Muscle layer of colon (tissue), 2 donors: ENCODE data around the gene GREB1L.

Experiments used
- H3K27ac ChIP-seq: one replicate; pipeline ENCODE4 v1.7.0; 2013; ENCODE audit warnings: low read depth, mild to moderate bottlenecking, low read length, moderate library complexity
- H3K27me3 ChIP-seq, 2 donors: one replicate each; pipeline ENCODE4 v1.7.0; 2013; ENCODE audit warnings: low read length in 2 of 2, mild to moderate bottlenecking in 2 of 2; ENCODE audit not compliant: insufficient read depth in 2 of 2, control insufficient read depth in 1 of 2
- H3K36me3 ChIP-seq: one replicate; pipeline ENCODE4 v1.7.0; 2013; ENCODE audit warnings: mild to moderate bottlenecking, low read length; ENCODE audit not compliant: insufficient read depth
- H3K4me1 ChIP-seq: one replicate; pipeline ENCODE4 v1.7.0; 2013; ENCODE audit warnings: mild to moderate bottlenecking, low read length; ENCODE audit not compliant: insufficient read depth
- H3K4me3 ChIP-seq, 2 donors: one replicate each; pipeline ENCODE4 v1.7.0; 2013; ENCODE audit warnings: low read length in 2 of 2, low read depth in 1 of 2, mild to moderate bottlenecking in 1 of 2, moderate library complexity in 1 of 2
- H3K9ac ChIP-seq: one replicate; pipeline ENCODE4 v1.7.0; 2013; ENCODE audit warnings: low read length
- H3K9me3 ChIP-seq: one replicate; pipeline ENCODE4 v1.7.0; 2013; ENCODE audit warnings: mild to moderate bottlenecking, low read length
- donor health status: abdominal sarcoma.
- donor health status: Adenocarcinoma of cecum.

The GREB1L gene

DNA sequence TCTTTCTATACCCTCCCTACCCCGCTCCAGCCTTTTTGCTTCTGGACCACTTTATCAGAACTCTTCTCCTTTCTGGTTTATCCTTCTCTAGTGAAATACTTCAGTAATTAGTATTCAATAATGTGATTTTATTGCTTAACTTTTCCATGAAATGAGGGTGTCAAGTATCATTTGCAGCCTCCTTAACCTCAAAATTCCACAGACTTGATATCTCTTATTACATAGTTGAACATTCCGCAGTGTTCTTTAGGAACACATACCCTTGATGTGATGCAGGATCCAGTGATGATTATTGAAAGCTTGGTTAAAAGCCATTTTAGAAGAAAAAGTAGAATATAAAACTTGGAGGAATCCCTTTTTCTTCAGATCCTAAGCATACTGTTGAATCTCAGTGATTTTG is 94.8 kb downstream of the GREB1L start:
- Histone ChIP-seq H3K4me1 (no peaks in the 10 kb centered on the region), H3K36me3 (no peaks in the 10 kb centered on the region), H3K9me3 (no peaks in the 10 kb centered on the region), H3K27me3 (no peaks in the 10 kb centered on the region), H3K9ac (no peak overlapping the region), H3K27ac (no peak overlapping the region), H3K4me3 (no peak overlapping the region)

- H3K36me3 ChIP-seq, result no peaks in the 10 kb centered on the region
- no peaks in the 10 kb centered on the region for H3K9me3 ChIP-seq
- no peak overlapping the region for H3K27ac ChIP-seq
- no peaks in the 10 kb centered on the region for H3K4me1 ChIP-seq
- H3K9ac ChIP-seq, result no peak overlapping the region
- H3K27me3 ChIP-seq, result no peaks in the 10 kb centered on the region
- no peak overlapping the region for H3K4me3 ChIP-seq
Measured at GRCh38 chr18:21341141-21341540, 99.1 kb downstream of the GREB1L start.

GRCh38 chr18:21342372-21342771 is 100.3 kb downstream of the GREB1L start:
- no peaks in the 10 kb centered on the region for H3K27me3 ChIP-seq
- no peaks in the 10 kb centered on the region for H3K9me3 ChIP-seq
- H3K36me3 ChIP-seq, result no peaks in the 10 kb centered on the region
- no peak overlapping the region for H3K9ac ChIP-seq
- no peak overlapping the region for H3K4me3 ChIP-seq
- no peak overlapping the region for H3K27ac ChIP-seq
- no peaks in the 10 kb centered on the region for H3K4me1 ChIP-seq

DNA sequence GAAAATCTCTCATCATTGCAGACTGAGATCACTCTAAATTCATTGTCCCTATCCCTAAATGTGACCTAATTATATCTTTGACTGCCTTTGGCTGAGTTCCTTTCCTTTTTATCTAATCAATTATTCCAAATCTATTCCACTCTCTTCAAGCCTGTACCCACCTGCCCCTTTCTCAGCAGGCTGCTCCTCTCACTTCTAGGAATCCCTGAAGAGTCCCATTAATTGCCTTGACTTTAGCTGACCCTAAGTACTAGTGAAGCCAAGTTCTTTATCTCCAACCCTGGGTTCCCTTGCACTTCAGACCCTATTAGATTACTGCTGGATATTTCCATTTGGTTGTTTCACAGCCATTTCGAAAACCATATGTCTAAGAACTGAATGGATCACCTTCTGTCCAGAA is 102.8 kb downstream of the GREB1L start:
- H3K9me3 ChIP-seq, result no peaks in the 10 kb centered on the region
- no peak overlapping the region for H3K4me3 ChIP-seq
- no peak overlapping the region for H3K9ac ChIP-seq
- no peaks in the 10 kb centered on the region for H3K27me3 ChIP-seq
- no peaks in the 10 kb centered on the region for H3K4me1 ChIP-seq
- H3K27ac ChIP-seq, result no peak overlapping the region
- no peaks in the 10 kb centered on the region for H3K36me3 ChIP-seq

DNA sequence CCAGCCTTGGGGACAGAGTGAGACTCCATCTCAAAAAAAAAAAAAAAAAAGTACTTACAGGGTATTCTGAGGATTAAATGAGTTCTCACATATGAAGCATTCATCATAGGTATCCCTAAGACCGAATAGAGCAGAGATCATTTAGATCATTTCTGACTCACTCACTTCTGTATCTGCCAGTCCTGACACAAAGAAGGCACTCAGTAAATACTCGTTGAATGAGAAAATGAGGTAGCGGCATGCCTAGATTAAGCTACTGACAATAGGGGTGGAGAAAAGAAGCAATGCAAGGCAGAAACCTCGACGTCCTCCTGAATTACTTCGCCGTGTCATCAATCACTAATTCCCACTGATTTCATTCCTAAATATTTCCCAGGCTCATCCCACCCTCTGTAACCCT is 103.8 kb downstream of the GREB1L start:
- Histone ChIP-seq H3K27me3 (no peaks in the 10 kb centered on the region), H3K4me3 (no peak overlapping the region), H3K9me3 (no peaks in the 10 kb centered on the region), H3K27ac (no peak overlapping the region), H3K36me3 (no peaks in the 10 kb centered on the region), H3K4me1 (no peaks in the 10 kb centered on the region), H3K9ac (no peak overlapping the region)

DNA sequence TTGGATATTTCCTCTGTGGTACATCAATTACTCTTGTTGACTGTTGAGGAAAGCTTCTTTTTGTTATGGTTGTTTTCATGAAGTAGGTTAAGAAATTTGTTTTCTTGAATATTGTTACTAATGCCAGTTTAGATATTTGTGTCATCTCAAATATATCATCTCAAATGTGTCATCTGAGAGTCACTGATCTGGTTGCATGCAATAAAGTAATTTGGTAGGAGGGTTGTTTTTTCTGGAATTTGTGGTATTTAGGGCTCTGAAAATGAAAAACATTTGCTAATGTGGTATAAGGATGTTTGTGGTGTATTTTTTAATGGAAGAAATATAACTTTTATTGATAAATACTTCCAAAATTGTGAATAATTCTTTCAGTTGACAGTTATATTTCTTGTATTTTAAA is 117.7 kb downstream of the GREB1L start:
- H3K4me3 ChIP-seq, result no peak overlapping the region
- no peaks in the 10 kb centered on the region for H3K9me3 ChIP-seq
- H3K27ac ChIP-seq, result no peak overlapping the region
- no peaks in the 10 kb centered on the region for H3K27me3 ChIP-seq
- H3K9ac ChIP-seq, result no peak overlapping the region
- no peaks in the 10 kb centered on the region for H3K36me3 ChIP-seq
- H3K4me1 ChIP-seq, result no peaks in the 10 kb centered on the region

- Histone ChIP-seq H3K9ac (no peak overlapping the region), H3K4me3 (no peak overlapping the region), H3K27me3 (no peaks in the 10 kb centered on the region), H3K27ac (no peak overlapping the region), H3K36me3 (no peaks in the 10 kb centered on the region), H3K4me1 (no peaks in the 10 kb centered on the region), H3K9me3 (no peaks in the 10 kb centered on the region)
Measured at GRCh38 chr18:21361307-21361880, 119.4 kb downstream of the GREB1L start.

DNA sequence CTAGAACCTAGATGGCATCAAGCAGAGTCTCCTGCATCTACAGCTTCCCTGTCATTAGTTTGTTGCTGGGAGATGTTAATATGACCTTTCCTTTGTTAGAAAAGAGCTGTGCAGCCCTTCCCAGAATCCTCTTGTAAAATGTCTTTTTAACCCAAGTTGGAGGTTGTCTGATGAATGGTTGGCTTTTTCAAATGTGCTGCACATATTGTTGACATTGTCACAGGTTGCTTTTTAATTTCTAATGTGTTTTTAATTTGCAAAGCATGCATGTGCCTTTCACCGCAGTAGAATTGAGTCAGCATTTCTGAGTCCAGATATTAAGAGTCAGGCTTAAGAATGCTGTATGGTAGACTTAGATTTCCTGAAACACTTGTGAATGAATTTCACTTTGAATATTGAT is 120.8 kb downstream of the GREB1L start:
- H3K27ac ChIP-seq, result no peak overlapping the region
- H3K4me1 ChIP-seq, result no peaks in the 10 kb centered on the region
- no peaks in the 10 kb centered on the region for H3K36me3 ChIP-seq
- H3K9me3 ChIP-seq, result no peaks in the 10 kb centered on the region
- H3K27me3 ChIP-seq, result no peaks in the 10 kb centered on the region
- no peak overlapping the region for H3K9ac ChIP-seq
- no peak overlapping the region for H3K4me3 ChIP-seq

- no peaks in the 10 kb centered on the region for H3K36me3 ChIP-seq
- no peaks in the 10 kb centered on the region for H3K27me3 ChIP-seq
- H3K9ac ChIP-seq, result no peak overlapping the region
- H3K4me3 ChIP-seq, result no peak overlapping the region
- no peak overlapping the region for H3K27ac ChIP-seq
- H3K9me3 ChIP-seq, result no peaks in the 10 kb centered on the region
- no peaks in the 10 kb centered on the region for H3K4me1 ChIP-seq
Measured at GRCh38 chr18:21363348-21363747, 121.3 kb downstream of the GREB1L start.

DNA sequence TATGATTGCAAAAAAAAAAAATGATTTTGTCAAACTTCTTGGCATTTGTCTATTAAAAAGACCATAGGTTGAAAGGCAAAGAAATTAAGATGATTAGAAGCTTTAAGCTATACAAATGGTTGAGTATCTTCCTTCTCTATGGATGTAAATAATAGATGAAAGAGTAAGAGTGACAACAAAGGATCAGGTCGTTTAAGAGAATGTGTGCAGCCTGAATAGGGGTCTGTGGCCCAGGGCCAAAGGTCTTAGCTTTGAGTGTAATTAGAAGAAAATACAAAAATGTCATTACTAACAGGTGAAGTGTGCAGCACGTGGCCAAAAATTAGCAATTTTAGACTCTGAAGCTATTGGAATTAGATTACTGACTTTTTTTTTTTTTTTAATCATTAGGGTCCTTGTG is 122.4 kb downstream of the GREB1L start:
- H3K9ac ChIP-seq, result no peak overlapping the region
- no peaks in the 10 kb centered on the region for H3K4me1 ChIP-seq
- no peaks in the 10 kb centered on the region for H3K27me3 ChIP-seq
- no peaks in the 10 kb centered on the region for H3K9me3 ChIP-seq
- no peak overlapping the region for H3K4me3 ChIP-seq
- no peaks in the 10 kb centered on the region for H3K36me3 ChIP-seq
- H3K27ac ChIP-seq, result no peak overlapping the region

DNA sequence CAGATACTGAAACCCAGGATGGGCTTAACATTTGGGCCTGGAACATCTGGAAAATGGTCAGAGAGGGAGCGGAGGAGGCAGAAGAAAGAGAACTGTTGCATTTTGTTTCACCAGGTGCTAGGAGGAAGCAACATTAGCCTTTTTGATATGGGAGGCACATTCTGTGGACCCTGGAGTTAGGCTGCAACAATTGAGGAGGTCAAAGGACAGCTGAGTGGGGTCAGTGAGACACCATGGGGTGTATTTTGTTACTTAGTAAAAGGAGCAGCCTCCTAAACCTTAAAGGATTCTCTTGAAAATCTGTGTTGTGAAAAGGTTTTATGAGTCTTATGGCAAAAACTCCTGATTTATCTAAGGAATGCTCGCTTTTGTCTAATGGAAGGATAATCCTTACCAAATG is 124.9 kb downstream of the GREB1L start:
- Histone ChIP-seq H3K36me3 (no peaks in the 10 kb centered on the region), H3K9me3 (no peaks in the 10 kb centered on the region), H3K27me3 (no peaks in the 10 kb centered on the region), H3K4me3 (no peak overlapping the region), H3K9ac (no peak overlapping the region), H3K27ac (no peak overlapping the region), H3K4me1 (no peaks in the 10 kb centered on the region)

- Histone ChIP-seq H3K9ac (no peak overlapping the region), H3K4me3 (no peak overlapping the region), H3K9me3 (no peaks in the 10 kb centered on the region), H3K36me3 (no peaks in the 10 kb centered on the region), H3K4me1 (no peaks in the 10 kb centered on the region), H3K27ac (no peak overlapping the region), H3K27me3 (no peaks in the 10 kb centered on the region)
Measured at GRCh38 chr18:21369146-21369545, 127.1 kb downstream of the GREB1L start.
